WI38 (cell line): Measurements from ENCODE around the gene PON2.

Experiments used
- H3K4me3 ChIP-seq: 2 replicates; pipeline ENCODE4 v1.5.1; 2011; ENCODE audit warnings: low read depth, mild to moderate bottlenecking, control low read depth, low read length
- TF ChIP-seq, protein P1 (sequence below): IDR thresholded peaks from 2 replicates; pipeline ENCODE4 v1.5.1; 2012; ENCODE audit warnings: low read depth, mild to moderate bottlenecking, control low read depth, low read length

The PON2 gene

DNA sequence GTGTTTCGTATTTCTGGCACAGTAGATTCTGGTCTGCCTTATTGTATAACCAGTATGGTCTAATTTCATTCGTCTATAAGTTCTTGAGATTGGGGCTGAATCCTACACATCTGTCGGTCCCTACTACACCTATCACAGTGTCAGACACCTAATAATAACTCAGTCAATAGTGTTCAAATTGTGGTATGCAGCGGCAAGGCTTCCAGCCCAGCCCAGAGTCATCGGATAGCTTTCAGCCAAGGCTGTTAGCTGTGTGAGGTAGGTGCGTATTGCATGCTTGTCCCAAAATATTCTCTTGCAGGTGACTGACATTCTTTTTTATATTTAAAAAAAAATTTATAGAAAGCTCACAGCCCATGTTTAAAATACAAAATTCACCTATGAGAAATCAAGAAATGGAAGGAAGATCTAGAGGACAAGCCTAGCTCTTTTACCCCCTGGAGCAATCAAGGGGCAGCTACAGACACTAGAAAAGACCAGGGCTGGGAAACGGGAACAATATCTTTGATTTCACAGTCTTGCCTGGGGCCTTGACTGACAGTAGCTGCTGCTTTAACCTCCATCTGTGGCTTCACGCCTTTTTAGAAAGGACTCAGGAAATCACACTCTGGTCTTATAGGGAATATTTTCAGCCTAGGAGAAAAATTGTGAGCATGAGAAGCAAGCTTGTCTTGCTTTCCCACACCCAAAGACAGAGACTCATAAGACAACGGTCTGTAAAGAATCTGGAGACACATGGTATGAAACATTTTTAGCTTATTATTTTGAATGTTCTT is 41.4 kb upstream of the PON2 start:
- H3K4me3 ChIP-seq = no peak overlapping the region
- TF ChIP-seq, protein P1, sequence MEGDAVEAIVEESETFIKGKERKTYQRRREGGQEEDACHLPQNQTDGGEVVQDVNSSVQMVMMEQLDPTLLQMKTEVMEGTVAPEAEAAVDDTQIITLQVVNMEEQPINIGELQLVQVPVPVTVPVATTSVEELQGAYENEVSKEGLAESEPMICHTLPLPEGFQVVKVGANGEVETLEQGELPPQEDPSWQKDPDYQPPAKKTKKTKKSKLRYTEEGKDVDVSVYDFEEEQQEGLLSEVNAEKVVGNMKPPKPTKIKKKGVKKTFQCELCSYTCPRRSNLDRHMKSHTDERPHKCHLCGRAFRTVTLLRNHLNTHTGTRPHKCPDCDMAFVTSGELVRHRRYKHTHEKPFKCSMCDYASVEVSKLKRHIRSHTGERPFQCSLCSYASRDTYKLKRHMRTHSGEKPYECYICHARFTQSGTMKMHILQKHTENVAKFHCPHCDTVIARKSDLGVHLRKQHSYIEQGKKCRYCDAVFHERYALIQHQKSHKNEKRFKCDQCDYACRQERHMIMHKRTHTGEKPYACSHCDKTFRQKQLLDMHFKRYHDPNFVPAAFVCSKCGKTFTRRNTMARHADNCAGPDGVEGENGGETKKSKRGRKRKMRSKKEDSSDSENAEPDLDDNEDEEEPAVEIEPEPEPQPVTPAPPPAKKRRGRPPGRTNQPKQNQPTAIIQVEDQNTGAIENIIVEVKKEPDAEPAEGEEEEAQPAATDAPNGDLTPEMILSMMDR = no peak

DNA sequence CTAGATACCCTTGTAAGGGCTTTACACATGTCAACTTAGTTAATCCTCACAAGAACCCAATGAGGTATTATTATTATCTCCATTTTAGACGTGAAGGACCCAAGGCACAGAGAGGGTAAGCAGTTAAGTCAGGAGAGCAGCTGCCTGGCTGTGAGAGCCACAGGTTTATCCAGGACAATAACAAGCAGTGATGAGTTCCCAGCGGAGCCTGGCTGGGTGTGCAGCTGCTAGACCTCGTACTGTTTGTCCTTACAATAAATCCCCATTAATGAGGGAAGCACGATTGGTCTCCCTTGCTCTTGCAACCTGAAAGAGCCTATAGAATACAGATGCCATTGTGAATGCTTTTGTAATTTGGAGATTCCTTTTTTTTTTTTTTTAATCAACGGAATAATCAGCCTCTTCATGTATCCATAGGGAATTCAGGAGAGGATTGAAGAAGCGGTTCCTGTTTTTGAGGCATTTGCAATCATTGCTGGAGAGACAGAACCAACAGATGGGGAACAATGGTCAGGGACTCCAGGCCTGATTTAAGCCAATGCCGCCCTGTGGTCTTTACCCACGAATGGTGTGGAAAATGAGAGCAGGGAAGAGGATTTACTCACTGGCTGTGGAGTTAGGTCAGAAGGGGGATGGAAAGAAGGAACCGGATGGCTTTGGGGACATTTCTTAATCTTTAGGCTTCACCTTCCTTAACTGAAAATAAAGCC is 38.6 kb upstream of the PON2 start:
- TF ChIP-seq, protein P1 = no peak
- H3K4me3 ChIP-seq = no peak overlapping the region

DNA sequence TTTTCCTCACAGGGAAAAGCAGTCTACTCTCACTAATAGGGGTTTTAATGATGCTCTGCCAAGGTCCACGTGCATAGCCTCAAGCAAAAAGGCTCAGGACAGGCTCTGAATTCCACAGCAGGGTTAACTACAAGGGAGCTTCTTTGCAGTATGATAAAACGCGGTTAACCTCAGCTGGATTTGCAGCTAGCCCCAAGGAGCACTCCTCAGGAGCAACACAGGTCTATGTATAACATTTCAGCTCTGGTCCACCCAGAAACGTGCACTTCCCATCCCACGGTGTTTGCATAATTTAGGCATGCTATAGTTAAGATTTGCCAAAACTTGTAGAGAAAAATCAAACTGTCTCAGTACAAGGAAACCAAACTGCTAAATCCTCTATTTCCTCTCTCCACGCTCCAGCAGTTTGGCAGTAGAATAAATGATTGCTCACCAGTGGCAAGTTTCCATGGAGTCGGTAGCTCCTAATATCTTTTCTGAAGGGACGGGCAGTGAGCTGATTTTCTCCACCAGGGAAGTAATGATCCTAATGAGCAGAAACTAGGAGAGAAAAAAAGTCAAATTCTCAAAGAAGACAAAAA is 37.8 kb upstream of the PON2 start:
- TF ChIP-seq, protein P1 = no peak
- H3K4me3 ChIP-seq = no peak overlapping the region

DNA sequence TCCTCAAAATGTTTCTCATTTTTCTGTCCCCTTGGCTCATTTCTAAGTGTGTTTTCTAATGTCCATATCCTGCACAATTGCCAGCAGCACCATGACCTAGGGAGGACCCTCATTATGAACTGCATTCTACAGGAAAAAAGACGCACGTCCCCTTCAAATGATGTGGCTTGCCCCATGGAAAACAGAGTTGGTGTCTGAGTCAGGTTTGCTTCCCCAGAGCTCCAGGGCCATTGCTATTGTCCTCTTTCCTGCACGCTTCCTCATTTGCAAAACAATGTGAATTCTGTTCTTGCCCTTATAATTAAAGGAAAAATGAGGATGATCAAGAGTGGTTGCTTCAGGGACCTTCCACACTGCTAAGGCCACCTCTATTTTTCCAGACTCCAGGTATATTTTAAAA is 36.2 kb upstream of the PON2 start:
- TF ChIP-seq, protein P1 = no peak
- no peak overlapping the region for H3K4me3 ChIP-seq

DNA sequence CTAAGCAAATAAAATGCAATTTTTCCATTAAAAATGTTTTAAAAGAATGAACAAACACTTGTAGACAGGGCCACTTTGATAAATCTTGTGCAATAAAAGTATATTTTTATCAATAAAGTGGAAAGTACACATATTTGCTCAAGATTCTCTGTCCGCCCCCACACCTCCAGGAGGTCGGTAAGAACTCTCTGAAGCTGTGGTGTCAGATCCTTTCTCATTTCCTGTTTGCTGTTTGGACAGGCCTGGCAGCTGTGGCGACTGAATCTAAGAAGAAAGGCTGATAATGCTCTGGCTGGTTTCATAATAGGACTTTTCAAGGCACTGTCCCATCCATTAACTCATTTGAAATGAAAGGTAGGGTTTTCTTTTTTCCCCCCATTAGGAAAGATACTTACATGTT is 35.6 kb upstream of the PON2 start:
- TF ChIP-seq, protein P1 = no peak
- H3K4me3 ChIP-seq = no peak overlapping the region

DNA sequence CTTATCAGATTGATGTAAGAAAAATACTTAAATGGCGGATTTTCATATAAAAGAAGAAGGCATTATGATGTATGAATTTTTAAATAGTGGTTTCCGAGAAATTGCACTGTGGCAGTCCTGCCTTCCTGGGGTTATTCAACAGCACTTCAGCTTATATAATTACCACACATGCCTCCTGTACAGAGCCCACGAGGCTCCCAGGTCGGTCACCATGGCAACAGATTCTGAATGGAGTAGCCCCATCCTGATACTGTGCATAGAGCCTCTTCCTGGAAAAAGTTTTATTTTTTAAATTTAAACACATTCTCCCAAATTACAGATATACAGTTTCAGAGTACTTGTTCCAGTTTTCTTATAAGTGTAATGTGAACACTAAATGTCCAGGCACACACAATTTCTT is 35.0 kb upstream of the PON2 start:
- no peak overlapping the region for H3K4me3 ChIP-seq
- TF ChIP-seq, protein P1 = no peak

DNA sequence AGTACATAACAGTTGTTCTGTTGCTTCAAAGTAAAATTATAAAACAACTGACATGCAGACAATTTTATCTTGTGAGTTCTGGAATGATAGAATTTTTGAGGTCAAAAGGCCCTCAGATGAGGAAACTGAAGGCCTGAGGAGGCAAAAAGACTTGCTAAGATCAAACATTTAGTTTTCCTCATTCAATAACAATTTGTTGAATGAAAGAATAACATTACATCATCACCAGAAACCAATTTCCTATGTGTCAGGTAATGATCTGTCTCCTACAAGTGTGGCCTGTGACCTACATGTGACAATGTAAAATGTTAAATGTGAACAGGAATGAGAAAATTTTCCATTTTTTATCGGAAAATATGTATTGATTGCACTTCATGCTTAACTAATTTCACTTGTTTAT is 34.4 kb upstream of the PON2 start:
- no peak overlapping the region for H3K4me3 ChIP-seq

More for the DNA sequence above, 34.4 kb upstream of the PON2 start:
- TF ChIP-seq, protein P1 = no peak
